Left forelimb (tissue), 1 donor: Measurements from ENCODE around the gene UGT1A3.
"Not testable (repeated sequence)": the region's sequence is repeated elsewhere in the genome, so short reads cannot be mapped to it uniquely, and the experiment has no call there.

Experiments
- DNase-seq: peaks from one replicate; pipeline ENCODE4 v3.0.0-alpha.2; 2018; ENCODE audit warnings: low spot score

The UGT1A3 gene

GRCh38 chr2:233707940-233708644, 20.8 kb upstream of the UGT1A3 start:
- DNase-seq = no peak

- no peak for DNase-seq
These were observed 19.9 kb upstream of the UGT1A3 start for GRCh38 chr2:233708942-233709341.

GRCh38 chr2:233711312-233712008, 17.4 kb upstream of the UGT1A3 start:
- no peak for DNase-seq

GRCh38 chr2:233712611-233713261, 16.1 kb upstream of the UGT1A3 start, which contains the start of gene UGT1A5:
Gene UGT1A5 (plus strand): TSS chr2:233712907. CDS start chr2:233712992, 85 bp downstream.
- DNase-seq = no peak

- DNase-seq = no peak
These were observed 15.6 kb upstream of the UGT1A3 start for GRCh38 chr2:233713262-233713615.

- no peak for DNase-seq
These were observed 14.7 kb upstream of the UGT1A3 start for GRCh38 chr2:233714121-233714520.

- no peak for DNase-seq
These were observed 10.3 kb upstream of the UGT1A3 start, which contains the start of gene UGT1A4 for GRCh38 chr2:233718552-233718951. Gene UGT1A4 (plus strand): TSS chr2:233718736. CDS start chr2:233718821, 85 bp downstream.

- DNase-seq = not testable (repeated sequence)
These were observed 8.2 kb downstream of the UGT1A3 start for GRCh38 chr2:233736868-233737653.

- DNase-seq = no peak
These were observed 12.0 kb downstream of the UGT1A3 start for GRCh38 chr2:233740870-233741269.

GRCh38 chr2:233743464-233744259, 14.8 kb downstream of the UGT1A3 start:
- DNase-seq = no peak

GRCh38 chr2:233745073-233745755, 16.4 kb downstream of the UGT1A3 start:
- no peak for DNase-seq

GRCh38 chr2:233745838-233746237, 17.0 kb downstream of the UGT1A3 start:
- DNase-seq = not testable (repeated sequence)

- no peak for DNase-seq
These were observed 17.8 kb downstream of the UGT1A3 start for GRCh38 chr2:233746475-233747282.

- DNase-seq = no peak
These were observed 18.4 kb downstream of the UGT1A3 start for GRCh38 chr2:233747283-233747544.

- not testable (repeated sequence) for DNase-seq
These were observed 21.8 kb downstream of the UGT1A3 start for GRCh38 chr2:233750689-233751088.

GRCh38 chr2:233751212-233752009, 22.6 kb downstream of the UGT1A3 start:
- DNase-seq = not testable (repeated sequence)

- no peak for DNase-seq
These were observed 26.2 kb downstream of the UGT1A3 start for GRCh38 chr2:233754872-233755611.

GRCh38 chr2:233756429-233757081, 27.7 kb downstream of the UGT1A3 start:
- no peak for DNase-seq
